G401 (cell line): ENCODE data around the gene LRRC4C. TPM values are rescaled to one million over a fixed set of nuclear protein-coding genes. Genes with fewer than 3 reads are reported as not detected.

ENCODE experiments used
- DNase-seq: peaks from one replicate; pipeline ENCODE4 v3.0.0-alpha.2; 2015; ENCODE audit warnings: low spot score
- in situ Hi-C: cut with HindIII; loops from 2 replicates; pipeline ENCODE4 v1.10.0; 2016; ENCODE audit warnings: low sequenced_read_pairs, mixed read lengths
- total RNA-seq: library from RNA; depleted of rRNA; stranded (reverse); fragments of >200 nt; shearing (Covaris generic); gene quantifications from 2 replicates; pipeline ENCODE4 v1.2.3, GENCODE V29; 2014

The LRRC4C gene
- total RNA-seq, 1 experiment from 2014 or later: not detected

GRCh38 chr11:40387240-40387980 lies 1072.0 kb downstream of the LRRC4C start:
- no peak for DNase-seq
- in situ Hi-C loops: no loop called here

GRCh38 chr11:40384991-40385390 lies 1074.5 kb downstream of the LRRC4C start:
- no peak for DNase-seq
- in situ Hi-C loops: no loop called here

DNA sequence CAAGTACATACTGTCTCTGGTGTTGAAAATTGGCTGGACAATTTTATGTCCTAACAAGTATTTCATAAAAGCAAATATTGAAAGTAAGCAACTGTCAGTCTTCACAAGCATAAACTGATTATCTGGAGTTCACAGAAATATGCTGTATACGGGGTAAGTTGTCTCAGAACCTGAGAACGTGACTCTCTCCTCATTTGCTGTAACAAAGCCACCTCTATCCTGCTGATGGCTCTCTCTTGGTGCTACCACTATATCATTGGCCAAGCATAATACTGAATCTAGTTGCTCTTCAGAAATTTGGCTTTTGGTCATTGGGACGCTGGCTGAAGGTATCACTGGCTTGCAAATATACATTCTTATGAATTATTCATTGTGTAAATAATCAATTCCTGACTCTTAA lies 1078.0 kb downstream of the LRRC4C start:
- in situ Hi-C loops: no loop called here
- DNase-seq: no peak

DNA sequence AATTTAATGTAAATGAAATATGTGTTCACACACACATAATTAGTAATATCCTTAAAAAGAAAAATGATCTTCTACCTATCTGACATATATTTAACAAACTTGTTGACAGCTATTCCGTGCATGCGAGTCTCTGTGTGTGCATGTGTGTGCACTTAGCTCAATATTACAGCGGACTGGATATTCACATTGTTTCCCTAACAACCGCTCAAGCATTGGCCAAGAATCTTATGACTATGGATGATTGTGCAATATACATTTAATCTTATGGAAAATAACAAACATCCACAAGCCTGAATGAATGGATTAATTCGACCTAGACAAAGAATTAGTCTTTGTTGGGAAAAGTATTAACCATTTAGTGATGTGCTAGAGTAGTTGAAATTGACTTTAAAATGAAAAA lies 1078.6 kb downstream of the LRRC4C start:
- no peak for DNase-seq
- in situ Hi-C loops: no loop called here

DNA sequence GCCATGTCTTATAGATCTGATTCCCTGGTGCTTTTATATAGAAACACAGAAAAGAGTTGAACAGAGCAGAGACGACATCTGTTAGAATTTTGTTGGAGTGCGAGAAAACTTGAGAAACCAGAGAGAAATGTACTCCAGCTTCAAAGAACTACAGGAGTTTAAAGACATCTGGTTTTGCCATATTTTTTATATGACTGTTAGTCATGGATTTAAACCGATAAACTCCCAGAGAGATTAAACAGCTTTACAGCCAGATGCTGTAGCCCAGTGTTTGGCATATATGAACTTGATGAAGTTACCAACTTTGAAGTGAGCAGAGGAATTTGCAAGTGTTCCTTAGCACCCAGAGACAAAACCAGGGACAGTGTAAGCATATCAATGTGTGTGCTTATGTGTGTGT lies 1083.1 kb downstream of the LRRC4C start:
- in situ Hi-C loops: no loop called here
- DNase-seq: no peak

GRCh38 chr11:40370821-40371616 lies 1088.4 kb downstream of the LRRC4C start:
- DNase-seq: no peak
- in situ Hi-C loops: no loop called here

- no peak for DNase-seq
- in situ Hi-C loops: no loop called here
These were observed 1099.2 kb downstream of the LRRC4C start for GRCh38 chr11:40360206-40360798.

- no peak for DNase-seq
These were observed 1105.3 kb downstream of the LRRC4C start for GRCh38 chr11:40354121-40354520.

DNA sequence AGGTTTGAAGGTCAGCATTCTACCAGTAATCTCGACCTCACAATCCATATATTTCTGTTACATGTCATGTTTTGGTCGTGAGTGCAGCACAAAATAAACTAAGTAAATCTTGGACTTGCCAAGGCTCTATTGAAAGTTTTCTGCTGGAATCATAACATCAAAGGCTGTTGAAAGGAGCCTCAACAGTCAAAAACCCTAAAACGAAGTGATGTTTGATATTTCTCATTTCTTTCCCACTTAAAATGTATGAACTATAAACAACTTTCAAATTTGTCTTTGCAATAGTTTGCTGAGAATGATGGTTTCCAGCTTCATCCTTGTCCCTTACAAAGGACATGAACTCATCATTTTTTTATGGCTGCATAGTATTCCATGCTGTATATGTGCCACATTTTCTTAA lies 1118.5 kb downstream of the LRRC4C start:
- in situ Hi-C loops: no loop called here
- DNase-seq: no peak

More at GRCh38 chr11:40354121-40354520, 1105.3 kb downstream of the LRRC4C start:
- in situ Hi-C loops: no loop called here

DNA sequence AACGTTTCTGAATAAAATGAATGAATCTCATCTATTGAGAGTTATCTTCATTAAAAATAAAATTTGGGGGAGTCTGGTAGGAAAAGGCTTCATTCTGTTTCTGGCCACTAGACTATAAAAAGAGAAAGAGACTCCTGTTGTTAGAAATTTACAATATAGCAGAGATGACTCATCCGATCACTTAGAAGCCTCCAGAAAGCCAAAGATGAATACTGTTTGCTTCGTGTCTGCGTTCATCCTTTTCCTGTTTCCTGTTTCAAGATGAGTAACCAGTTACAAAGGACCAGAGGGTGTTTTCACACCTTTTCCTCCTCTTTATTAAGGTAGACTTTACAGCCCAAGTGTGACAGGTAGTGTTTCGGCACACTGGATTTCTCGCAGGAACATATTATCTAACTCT lies 1120.7 kb downstream of the LRRC4C start:
- in situ Hi-C loops: no loop called here
- DNase-seq: no peak

DNA sequence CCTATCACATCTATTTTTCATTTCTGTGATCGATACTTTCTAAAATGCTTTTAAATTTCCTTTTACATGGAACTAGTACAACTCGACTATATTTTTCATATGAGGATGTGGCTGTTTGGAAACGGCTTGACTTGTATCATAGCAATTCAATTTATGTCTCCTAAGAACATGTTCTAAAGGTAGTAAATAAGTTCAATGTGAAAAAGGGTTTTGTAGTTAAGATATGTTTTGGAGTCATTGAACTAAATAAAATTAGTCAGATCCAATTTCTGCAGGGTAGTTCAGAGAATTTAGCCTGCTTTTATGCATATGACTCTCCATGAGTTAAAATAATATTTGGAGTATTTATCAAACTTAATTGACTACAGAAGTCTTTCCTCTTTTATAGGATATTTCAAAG lies 1121.4 kb downstream of the LRRC4C start:
- in situ Hi-C loops: no loop called here

GRCh38 chr11:40337118-40337517 lies 1122.3 kb downstream of the LRRC4C start:
- no peak for DNase-seq
- in situ Hi-C loops: no loop called here

More for the DNA sequence above, 1121.4 kb downstream of the LRRC4C start:
- no peak for DNase-seq

DNA sequence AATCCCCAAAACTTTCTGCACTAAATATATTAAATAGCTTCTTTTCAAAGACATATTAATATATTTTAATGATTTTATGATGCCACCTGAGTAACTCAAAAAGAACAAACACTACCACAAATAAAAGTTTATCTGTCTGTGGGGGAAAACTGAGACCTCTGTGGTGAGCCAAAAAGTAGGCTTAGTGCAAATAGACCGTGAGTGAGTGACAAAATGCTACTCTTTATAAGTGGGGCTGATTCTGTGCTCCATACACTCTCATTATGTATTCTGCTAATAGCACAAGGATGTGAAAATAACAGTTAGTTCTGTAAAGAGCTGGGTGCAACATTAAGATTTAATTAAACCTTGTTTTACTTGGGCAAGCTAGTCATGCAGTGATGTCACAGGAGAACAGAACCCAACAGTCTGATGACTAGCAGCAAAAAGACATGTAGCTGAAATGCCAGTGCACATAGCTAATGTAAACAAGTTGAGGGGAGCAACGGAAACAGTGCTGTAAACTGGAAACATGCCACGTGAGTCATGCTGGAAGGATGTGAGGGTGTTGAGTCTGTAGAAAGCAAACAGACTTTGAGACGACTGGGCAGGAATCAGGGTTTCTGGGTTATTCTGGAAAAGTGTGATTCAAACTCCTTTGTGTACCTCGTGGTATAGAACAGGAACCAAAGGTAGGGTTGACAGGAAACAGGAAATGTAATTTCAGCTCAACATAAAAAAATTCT lies 1130.4 kb downstream of the LRRC4C start:
- DNase-seq: no peak
- in situ Hi-C loops: no loop called here

GRCh38 chr11:40323241-40323640 lies 1136.2 kb downstream of the LRRC4C start:
- DNase-seq: no peak
- in situ Hi-C loops: no loop called here

GRCh38 chr11:40321537-40321936 lies 1137.9 kb downstream of the LRRC4C start:
- no peak for DNase-seq
- in situ Hi-C loops: no loop called here

DNA sequence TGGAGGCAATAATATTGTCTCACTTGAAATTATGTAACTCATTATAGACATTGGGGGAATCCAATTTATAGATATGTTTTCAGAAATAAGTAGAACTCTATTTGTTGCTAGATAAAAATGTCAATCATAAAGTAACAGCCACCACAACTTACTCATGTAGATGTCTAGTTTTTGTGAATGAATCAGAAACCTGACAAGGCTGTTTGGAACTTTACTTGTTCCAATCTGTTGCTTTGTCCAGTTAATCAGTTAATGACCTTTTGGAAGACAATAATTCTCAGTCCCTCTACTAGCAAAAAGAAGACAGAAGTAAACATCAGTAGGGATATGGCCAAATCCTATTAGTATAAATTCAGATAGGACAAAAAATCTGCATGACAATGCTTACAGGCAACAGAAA lies 1143.3 kb downstream of the LRRC4C start:
- no peak for DNase-seq
- in situ Hi-C loops: no loop called here

GRCh38 chr11:40315122-40315521 lies 1144.3 kb downstream of the LRRC4C start:
- in situ Hi-C loops: no loop called here
- no peak for DNase-seq

DNA sequence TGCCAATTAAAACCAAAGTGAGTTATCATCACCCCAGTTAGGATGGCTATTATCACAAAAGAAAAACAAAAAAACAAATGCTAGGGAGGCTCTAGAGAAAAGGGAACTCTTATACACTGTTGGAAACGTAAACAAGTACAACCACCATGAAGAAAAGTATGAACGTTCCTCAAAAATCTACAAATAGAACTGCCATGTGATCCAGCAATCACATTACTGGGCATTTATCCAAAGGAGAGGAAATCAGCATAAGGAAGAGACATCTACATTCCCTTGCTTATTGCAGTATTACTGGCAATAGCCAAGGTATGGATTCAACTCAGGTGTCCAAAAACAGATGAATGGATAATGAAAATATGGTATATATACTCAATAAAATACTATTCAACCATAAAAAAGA lies 1145.1 kb downstream of the LRRC4C start:
- in situ Hi-C loops: no loop called here
- no peak for DNase-seq

- in situ Hi-C loops: no loop called here
- DNase-seq: peak; percentile 7
These were observed 1152.4 kb downstream of the LRRC4C start for GRCh38 chr11:40306938-40307548.
